Endothelial cell of umbilical vein (primary cell): Measurements from ENCODE around the gene DLL3. TPM values are rescaled to one million over a fixed set of nuclear protein-coding genes. Genes with fewer than 3 reads are reported as not detected.
A peak's percentile ranks its signal among the peaks of the same experiment; 100 is the strongest.

ENCODE experiments used
- BruUV-seq: library from RNA; stranded (reverse); fragments of 400-500 nt; replicated peaks from 2 replicates; lab custom pipeline; 2021; lab: Mats Ljungman, UMichigan
- CTCF ChIA-PET: fragments of 300-600, 350-600 bp; sonication (Branson Sonifier 250); formaldehyde crosslinking; loops from one replicate; lab custom pipeline; 2021; ENCODE audit warnings: antibody characterized with exemption, inconsistent platforms; lab: Charles Lee
- POLR2A ChIA-PET: fragments of 300-600, 350-600 bp; sonication (Branson Sonifier 250); formaldehyde crosslinking; loops from one replicate; lab custom pipeline; 2021; ENCODE audit warnings: antibody characterized with exemption, inconsistent platforms; lab: Charles Lee
- DNase-seq: peaks from one replicate; pipeline ENCODE4 v3.0.0-alpha.2; 2011; ENCODE audit warnings: low read depth, low spot score
- FAIRE-seq: peaks from 2 replicates; lab custom pipeline; 2011; peaks lifted over from hg19 to GRCh38; lab: Jason Lieb, UNC
- H2AFZ ChIP-seq: 2 replicates; pipeline ENCODE4 v1.6.0; 2012; ENCODE audit warnings: low read depth, low read length, control low read depth, inconsistent platforms
- H3K27ac ChIP-seq: 2 replicates; pipeline ENCODE4 v1.5.1; 2011; ENCODE audit warnings: low read depth, mild to moderate bottlenecking, control low read depth, low read length, moderate library complexity; ENCODE audit not compliant: insufficient read depth
- H3K27me3 ChIP-seq, 2 experiments: 2 replicates each; pipeline versions ENCODE4 v1.6.0 to v1.6.1; 2011; ENCODE audit warnings: low read length in 2 of 2, mixed read lengths in 1 of 2; ENCODE audit not compliant: control insufficient read depth in 2 of 2, insufficient read depth in 2 of 2
- H3K36me3 ChIP-seq, 2 experiments: 2 replicates in 1 of 2; 3 replicates in 1 of 2; pipeline ENCODE4 v1.5.1; 2011; ENCODE audit warnings: low read length in 2 of 2, mild to moderate bottlenecking in 1 of 2, moderate library complexity in 1 of 2; ENCODE audit not compliant: control insufficient read depth in 2 of 2, insufficient read depth in 2 of 2; ENCODE audit errors: extremely low read depth in 1 of 2
- H3K4me1 ChIP-seq: 3 replicates; pipeline ENCODE4 v1.5.1; 2011; ENCODE audit warnings: mild to moderate bottlenecking, low read length; ENCODE audit not compliant: control insufficient read depth, insufficient read depth; ENCODE audit errors: extremely low read depth
- H3K4me2 ChIP-seq: 2 replicates; pipeline ENCODE4 v1.6.1; 2011; ENCODE audit warnings: low read length, control low read depth, mixed read lengths; ENCODE audit not compliant: insufficient read depth
- H3K4me3 ChIP-seq, 3 experiments: fragments of 200-600 bp in 1 of 3; sonication (generic), shearing (Covaris generic) in 1 of 3; replicated peaks in 1 of 3; 2 replicates each; pipeline ENCODE4 v1.5.1; 2011 to 2016; ENCODE audit warnings: control low read depth in 3 of 3, low read length in 3 of 3, mild to moderate bottlenecking in 2 of 3, inconsistent platforms in 1 of 3, low read depth in 1 of 3, moderate library complexity in 1 of 3; ENCODE audit not compliant: insufficient read depth in 1 of 3
- H3K79me2 ChIP-seq: 2 replicates; pipeline ENCODE4 v1.6.0; 2012; ENCODE audit warnings: low read length, inconsistent platforms; ENCODE audit not compliant: control insufficient read depth, insufficient read depth
- H3K9ac ChIP-seq: replicated peaks from 2 replicates; pipeline ENCODE3; 2011; ENCODE audit warnings: low read length, control low read depth; ENCODE audit not compliant: insufficient read depth; ENCODE audit errors: extremely low read depth
- H3K9me1 ChIP-seq: replicated peaks from 3 replicates; pipeline ENCODE4 v1.6.0; 2011; ENCODE audit warnings: mild to moderate bottlenecking, low read length; ENCODE audit not compliant: control insufficient read depth, insufficient read depth; ENCODE audit errors: extremely low read depth
- H3K9me3 ChIP-seq: replicated peaks from 2 replicates; pipeline ENCODE4 v1.5.1; 2012; ENCODE audit warnings: low read length, inconsistent platforms; ENCODE audit not compliant: control insufficient read depth, insufficient read depth
- H4K20me1 ChIP-seq: replicated peaks from 2 replicates; pipeline ENCODE3; 2011; ENCODE audit warnings: mild to moderate bottlenecking, low read length; ENCODE audit not compliant: control insufficient read depth, insufficient read depth; ENCODE audit errors: extremely low read depth
- EZH2 ChIP-seq: IDR thresholded peaks from 2 replicates; pipeline ENCODE4 v1.6.1; 2012; ENCODE audit warnings: borderline replicate concordance, low read depth, mild to moderate bottlenecking, moderate library complexity, low read length, inconsistent platforms; ENCODE audit not compliant: severe bottlenecking
- FOS ChIP-seq: IDR thresholded peaks from 2 replicates; pipeline ENCODE4 v1.6.1; 2011; ENCODE audit warnings: mild to moderate bottlenecking, low read length, moderate library complexity, borderline replicate concordance; ENCODE audit not compliant: insufficient read depth
- GATA2 ChIP-seq: IDR thresholded peaks from 2 replicates; pipeline ENCODE4 v1.7.0; 2011; ENCODE audit warnings: low read depth, mild to moderate bottlenecking, moderate library complexity, mixed read lengths, low read length; ENCODE audit not compliant: insufficient read length, insufficient read depth
- JUN ChIP-seq: IDR thresholded peaks from 2 replicates; pipeline ENCODE4 v1.6.1; 2011; ENCODE audit warnings: borderline replicate concordance, low read depth; ENCODE audit not compliant: insufficient read length, insufficient read depth
- MYC ChIP-seq: IDR thresholded peaks from one replicate; pipeline ENCODE4 v1.6.1; 2011; ENCODE audit warnings: mild to moderate bottlenecking, low read depth, low read length
- POLR2A ChIP-seq: IDR thresholded peaks from 2 replicates; pipeline ENCODE4 v1.6.1; 2012; ENCODE audit warnings: low read depth, mild to moderate bottlenecking, control low read depth, low read length
- POLR2AphosphoS5 ChIP-seq: IDR thresholded peaks from 2 replicates; pipeline ENCODE4 v1.6.1; 2012; ENCODE audit warnings: low read depth, mild to moderate bottlenecking, control low read depth, low read length, moderate library complexity; ENCODE audit not compliant: insufficient read depth
- dilution Hi-C: fragments of 300-500 bp; cut with MboI; formaldehyde crosslinking; loops from one replicate; pipeline ENCODE4 v1.15.0; 2019; ENCODE audit warnings: low sequenced_read_pairs; ENCODE audit not compliant: extremely low pct_ligation_motif_present
- intact Hi-C: fragments of 100-400 bp; cut with micrococcal nuclease; formaldehyde crosslinking; loops from one replicate; pipeline ENCODE4 v1.10.0; 2022
- polyA plus RNA-seq, 4 experiments: library from polyadenylated mRNA; depleted of rRNA in 3 of 4; stranded (reverse) in 3 of 4; unstranded in 1 of 4; fragments of >200 nt; gene quantifications; 2 replicates each; pipeline versions ENCODE4 v1.2.1 to v1.2.3, GENCODE V29; 2011 to 2012; ENCODE audit warnings: missing spikeins in 1 of 4
- total RNA-seq: library from RNA; stranded (reverse); gene quantifications from 2 replicates; pipeline ENCODE4 v1.2.3, GENCODE V29; 2021
- TF ChIP-seq, protein P1 (sequence below), 2 donors: IDR thresholded peaks; 1 replicate in 1 of 2; 2 replicates in 1 of 2; pipeline ENCODE4 v1.5.1; 2011; ENCODE audit warnings: low read length in 2 of 2, mild to moderate bottlenecking in 2 of 2, moderate library complexity in 2 of 2, control low read depth in 1 of 2, inconsistent platforms in 1 of 2, low read depth in 1 of 2; ENCODE audit not compliant: insufficient read depth in 1 of 2; ENCODE audit errors: extremely low read depth in 1 of 2
- TF ChIP-seq, protein P2 (sequence below): IDR thresholded peaks from 2 replicates; pipeline ENCODE4 v1.6.1; 2011; ENCODE audit not compliant: insufficient read depth, insufficient read length

The DLL3 gene
- total and polyA plus RNA-seq, 2 donors (not counting 3 experiments of a cell fraction or from before 2014, with no cell fraction given) = 0.40 to 0.73 TPM

DNA sequence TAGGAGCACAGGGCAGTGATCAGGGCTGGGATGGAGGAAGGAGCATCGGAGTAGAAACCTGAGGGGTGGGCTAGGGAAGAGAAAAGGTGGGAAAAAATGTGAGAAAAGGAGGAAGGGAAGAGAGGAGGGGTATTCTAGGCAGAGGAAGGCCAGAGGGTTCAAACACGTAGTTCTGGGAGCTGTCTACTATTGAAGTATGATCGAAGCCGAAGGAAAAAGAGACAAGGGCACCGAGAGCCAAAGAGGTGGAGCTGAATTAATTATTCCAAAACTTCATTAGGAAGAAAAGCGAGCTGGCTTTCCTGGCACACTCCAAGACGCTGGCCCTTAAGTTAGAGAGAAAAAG is 7.8 kb downstream of the DLL3 start:
- CTCF ChIA-PET = interaction anchor here (1.5 kb wide), 1 partner anchor 26 kb away, joined by 3 read pairs; the partner anchor contains the start of gene EID2B
- Histone ChIP-seq H3K4me3 (no peak overlapping the region), H3K9me1 (no peaks in the 10 kb centered on the region), H3K36me3 (no peaks in the 10 kb centered on the region), H3K4me1 (peaks cover 4% of the 10 kb centered on the region), H3K9ac (no peak overlapping the region), H3K27me3 (peaks cover 9 to 13% of the 10 kb centered on the region in 2 experiments), H2AFZ (peak overlapping the region; percentile 90), H4K20me1 (no peaks in the 10 kb centered on the region), H3K27ac (no peak overlapping the region), H3K79me2 (no peaks in the 10 kb centered on the region), H3K4me2 (no peak overlapping the region), H3K9me3 (no peaks in the 10 kb centered on the region)
- dilution Hi-C loops (no loop called here), intact Hi-C loops (no loop called here)
- DNase-seq (no peak), FAIRE-seq (no peak)
- POLR2A ChIA-PET = no interaction called here
- BruUV-seq = no TSS peak
- no peak for TF ChIP-seq POLR2A
- TF ChIP-seq, protein P1, sequence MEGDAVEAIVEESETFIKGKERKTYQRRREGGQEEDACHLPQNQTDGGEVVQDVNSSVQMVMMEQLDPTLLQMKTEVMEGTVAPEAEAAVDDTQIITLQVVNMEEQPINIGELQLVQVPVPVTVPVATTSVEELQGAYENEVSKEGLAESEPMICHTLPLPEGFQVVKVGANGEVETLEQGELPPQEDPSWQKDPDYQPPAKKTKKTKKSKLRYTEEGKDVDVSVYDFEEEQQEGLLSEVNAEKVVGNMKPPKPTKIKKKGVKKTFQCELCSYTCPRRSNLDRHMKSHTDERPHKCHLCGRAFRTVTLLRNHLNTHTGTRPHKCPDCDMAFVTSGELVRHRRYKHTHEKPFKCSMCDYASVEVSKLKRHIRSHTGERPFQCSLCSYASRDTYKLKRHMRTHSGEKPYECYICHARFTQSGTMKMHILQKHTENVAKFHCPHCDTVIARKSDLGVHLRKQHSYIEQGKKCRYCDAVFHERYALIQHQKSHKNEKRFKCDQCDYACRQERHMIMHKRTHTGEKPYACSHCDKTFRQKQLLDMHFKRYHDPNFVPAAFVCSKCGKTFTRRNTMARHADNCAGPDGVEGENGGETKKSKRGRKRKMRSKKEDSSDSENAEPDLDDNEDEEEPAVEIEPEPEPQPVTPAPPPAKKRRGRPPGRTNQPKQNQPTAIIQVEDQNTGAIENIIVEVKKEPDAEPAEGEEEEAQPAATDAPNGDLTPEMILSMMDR (IDR thresholded peaks at IDR 0.05; ENCODE audit: extremely low read depth in 1 of 2, insufficient read depth in 1 of 2, low read depth in 1 of 2, low read length in 2 of 2) = no peak
- no peak for TF ChIP-seq FOS
- TF ChIP-seq POLR2AphosphoS5 = no peak
- no peak for TF ChIP-seq EZH2
- TF ChIP-seq JUN = no peak
- TF ChIP-seq, protein P2, sequence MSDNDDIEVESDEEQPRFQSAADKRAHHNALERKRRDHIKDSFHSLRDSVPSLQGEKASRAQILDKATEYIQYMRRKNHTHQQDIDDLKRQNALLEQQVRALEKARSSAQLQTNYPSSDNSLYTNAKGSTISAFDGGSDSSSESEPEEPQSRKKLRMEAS = no peak
- no peak for TF ChIP-seq GATA2
- no peak for TF ChIP-seq MYC
